HepG2 (cell line): ENCODE results near the gene NGRN. TPM values are rescaled to one million over a fixed set of nuclear protein-coding genes. Genes with fewer than 3 reads are reported as not detected.

ENCODE experiments used
- AKAP8 ChIP-seq: sonication (generic); formaldehyde crosslinking; IDR thresholded peaks from 2 replicates; pipeline ENCODE4 v1.5.1; 2020; ENCODE audit warnings: mild to moderate bottlenecking, missing genetic modification reagents
- ATF1 ChIP-seq: IDR thresholded peaks from 2 replicates; pipeline ENCODE4 v1.6.1; 2016; ENCODE audit warnings: mild to moderate bottlenecking, control low read depth
- BHLHE40 ChIP-seq: IDR thresholded peaks from 2 replicates; pipeline ENCODE4 v1.6.1; 2011; ENCODE audit warnings: low read length, improper control_type of control experiment
- ELF1 ChIP-seq: sonication (generic); formaldehyde crosslinking; IDR thresholded peaks from 2 replicates; pipeline ENCODE4 v1.4.0; 2020; ENCODE audit warnings: missing genetic modification reagents
- HMG20B ChIP-seq: conservative IDR thresholded peaks from 2 replicates; pipeline ENCODE4 v1.6.1; 2016; ENCODE audit warnings: missing genetic modification reagents, missing compliant biosample characterization
- HMGA1 ChIP-seq: sonication (generic); formaldehyde crosslinking; conservative IDR thresholded peaks from 2 replicates; pipeline ENCODE4 v1.4.0; 2020; ENCODE audit warnings: missing genetic modification reagents
- ISX ChIP-seq: sonication (generic); formaldehyde crosslinking; conservative IDR thresholded peaks from 2 replicates; pipeline ENCODE4 v1.5.0; 2020; ENCODE audit warnings: missing genetic modification reagents
- NONO ChIP-seq, 2 experiments: fragments of 450-650 bp in 1 of 2; sonication (generic) in 1 of 2; formaldehyde crosslinking in 1 of 2; IDR thresholded peaks in 1 of 2; conservative IDR thresholded peaks in 1 of 2; 2 replicates each; pipeline versions ENCODE4 v1.6.1 to v1.8.0; 2017 to 2022; ENCODE audit warnings: mild to moderate bottlenecking in 1 of 2, missing genetic modification reagents in 1 of 2, moderate library complexity in 1 of 2
- TARDBP ChIP-seq: sonication (generic); formaldehyde crosslinking; IDR thresholded peaks from 2 replicates; pipeline ENCODE4 v1.8.0; 2022; ENCODE audit warnings: mild to moderate bottlenecking, missing genetic modification reagents
- TOE1 ChIP-seq: sonication (generic); formaldehyde crosslinking; IDR thresholded peaks from 2 replicates; pipeline ENCODE4 v1.4.0; 2020; ENCODE audit warnings: mild to moderate bottlenecking, missing genetic modification reagents
- YEATS2 ChIP-seq: sonication (generic); formaldehyde crosslinking; IDR thresholded peaks from 2 replicates; pipeline ENCODE4 v1.4.0; 2020; ENCODE audit warnings: missing genetic modification reagents, borderline replicate concordance
- ZNF251 ChIP-seq: sonication (generic); formaldehyde crosslinking; IDR thresholded peaks from 2 replicates; pipeline ENCODE4 v1.9.0; 2021; ENCODE audit warnings: mild to moderate bottlenecking, missing genetic modification reagents
- polyA plus RNA-seq, 8 experiments: library from polyadenylated mRNA; depleted of rRNA in 3 of 8; stranded (reverse) in 7 of 8; unstranded in 1 of 8; fragments of >200 nt; fragmentation: Illumina TruSeq in 4 of 8; extraction: Trizol in 4 of 8; gene quantifications; 2 replicates each; pipeline versions ENCODE4 v1.2.1 to v1.2.3, GENCODE V29; 2011 to 2016; ENCODE audit warnings: low read depth in 4 of 8, missing spikeins in 1 of 8, mixed read lengths in 1 of 8; ENCODE audit not compliant: insufficient read depth in 1 of 8
- total RNA-seq, 5 experiments: library from RNA; depleted of rRNA; stranded (reverse); fragments of >200 nt; fragmentation: Illumina TruSeq; extraction: Trizol; gene quantifications; 2 replicates each; pipeline ENCODE4 v1.2.3, GENCODE V29; 2016; ENCODE audit warnings: low read depth in 1 of 5
- TF ChIP-seq, protein P1 (sequence below), 2 experiments: fragments of 450-650 bp in 1 of 2; sonication (generic) in 1 of 2; formaldehyde crosslinking in 1 of 2; IDR thresholded peaks; 2 replicates each; pipeline versions ENCODE4 v1.6.1 to v1.8.0; 2016 to 2022; ENCODE audit warnings: antibody characterized with exemption in 1 of 2, mild to moderate bottlenecking in 1 of 2, missing genetic modification reagents in 1 of 2
- TF ChIP-seq, protein P2 (sequence below): fragments of 450-650 bp; IDR thresholded peaks from 2 replicates; pipeline ENCODE4 v1.6.1; 2017; ENCODE audit warnings: mild to moderate bottlenecking
- TF ChIP-seq, protein P3 (sequence below): sonication (generic); formaldehyde crosslinking; IDR thresholded peaks from 2 replicates; pipeline ENCODE4 v1.5.1; 2020; ENCODE audit warnings: missing genetic modification reagents, mild to moderate bottlenecking, borderline replicate concordance
- TF ChIP-seq, protein P4 (sequence below): sonication (generic); formaldehyde crosslinking; IDR thresholded peaks from 2 replicates; pipeline ENCODE4 v1.4.0; 2020; ENCODE audit warnings: missing genetic modification reagents

NGRN gene
- total and polyA plus RNA-seq, 2 of the 13 experiments (the other 11 are each of a cell fraction or from before 2014, with no cell fraction given) = 39.8 to 63.7 TPM

DNA sequence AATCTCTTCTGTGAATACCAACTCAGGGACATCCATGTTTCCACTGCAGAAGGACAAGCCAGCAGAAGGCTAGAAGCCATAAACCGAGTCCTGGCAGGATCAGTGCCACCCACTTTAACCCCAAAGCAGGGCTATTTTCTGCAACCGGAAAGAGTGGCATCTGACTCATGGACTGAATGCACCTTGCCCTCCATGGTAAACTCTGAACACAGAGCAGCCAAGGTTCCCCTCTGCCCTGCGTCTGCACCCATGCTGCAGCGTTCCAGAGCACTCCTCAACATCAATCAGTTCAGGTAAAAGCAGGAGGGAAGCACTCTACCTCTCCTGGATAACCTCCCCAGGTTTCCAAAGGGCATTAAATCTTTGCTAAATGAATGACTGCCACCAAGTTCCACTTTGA is 801 bp upstream of the NGRN start (continued):
- TF ChIP-seq, protein P1, sequence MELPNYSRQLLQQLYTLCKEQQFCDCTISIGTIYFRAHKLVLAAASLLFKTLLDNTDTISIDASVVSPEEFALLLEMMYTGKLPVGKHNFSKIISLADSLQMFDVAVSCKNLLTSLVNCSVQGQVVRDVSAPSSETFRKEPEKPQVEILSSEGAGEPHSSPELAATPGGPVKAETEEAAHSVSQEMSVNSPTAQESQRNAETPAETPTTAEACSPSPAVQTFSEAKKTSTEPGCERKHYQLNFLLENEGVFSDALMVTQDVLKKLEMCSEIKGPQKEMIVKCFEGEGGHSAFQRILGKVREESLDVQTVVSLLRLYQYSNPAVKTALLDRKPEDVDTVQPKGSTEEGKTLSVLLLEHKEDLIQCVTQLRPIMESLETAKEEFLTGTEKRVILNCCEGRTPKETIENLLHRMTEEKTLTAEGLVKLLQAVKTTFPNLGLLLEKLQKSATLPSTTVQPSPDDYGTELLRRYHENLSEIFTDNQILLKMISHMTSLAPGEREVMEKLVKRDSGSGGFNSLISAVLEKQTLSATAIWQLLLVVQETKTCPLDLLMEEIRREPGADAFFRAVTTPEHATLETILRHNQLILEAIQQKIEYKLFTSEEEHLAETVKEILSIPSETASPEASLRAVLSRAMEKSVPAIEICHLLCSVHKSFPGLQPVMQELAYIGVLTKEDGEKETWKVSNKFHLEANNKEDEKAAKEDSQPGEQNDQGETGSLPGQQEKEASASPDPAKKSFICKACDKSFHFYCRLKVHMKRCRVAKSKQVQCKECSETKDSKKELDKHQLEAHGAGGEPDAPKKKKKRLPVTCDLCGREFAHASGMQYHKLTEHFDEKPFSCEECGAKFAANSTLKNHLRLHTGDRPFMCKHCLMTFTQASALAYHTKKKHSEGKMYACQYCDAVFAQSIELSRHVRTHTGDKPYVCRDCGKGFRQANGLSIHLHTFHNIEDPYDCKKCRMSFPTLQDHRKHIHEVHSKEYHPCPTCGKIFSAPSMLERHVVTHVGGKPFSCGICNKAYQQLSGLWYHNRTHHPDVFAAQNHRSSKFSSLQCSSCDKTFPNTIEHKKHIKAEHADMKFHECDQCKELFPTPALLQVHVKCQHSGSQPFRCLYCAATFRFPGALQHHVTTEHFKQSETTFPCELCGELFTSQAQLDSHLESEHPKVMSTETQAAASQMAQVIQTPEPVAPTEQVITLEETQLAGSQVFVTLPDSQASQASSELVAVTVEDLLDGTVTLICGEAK (IDR thresholded peaks at IDR 0.05) = no peak
- TF ChIP-seq, protein P1 (CRISPR knock-in tag; IDR thresholded peaks at IDR 0.05) = no peak
- TF ChIP-seq, protein P2, sequence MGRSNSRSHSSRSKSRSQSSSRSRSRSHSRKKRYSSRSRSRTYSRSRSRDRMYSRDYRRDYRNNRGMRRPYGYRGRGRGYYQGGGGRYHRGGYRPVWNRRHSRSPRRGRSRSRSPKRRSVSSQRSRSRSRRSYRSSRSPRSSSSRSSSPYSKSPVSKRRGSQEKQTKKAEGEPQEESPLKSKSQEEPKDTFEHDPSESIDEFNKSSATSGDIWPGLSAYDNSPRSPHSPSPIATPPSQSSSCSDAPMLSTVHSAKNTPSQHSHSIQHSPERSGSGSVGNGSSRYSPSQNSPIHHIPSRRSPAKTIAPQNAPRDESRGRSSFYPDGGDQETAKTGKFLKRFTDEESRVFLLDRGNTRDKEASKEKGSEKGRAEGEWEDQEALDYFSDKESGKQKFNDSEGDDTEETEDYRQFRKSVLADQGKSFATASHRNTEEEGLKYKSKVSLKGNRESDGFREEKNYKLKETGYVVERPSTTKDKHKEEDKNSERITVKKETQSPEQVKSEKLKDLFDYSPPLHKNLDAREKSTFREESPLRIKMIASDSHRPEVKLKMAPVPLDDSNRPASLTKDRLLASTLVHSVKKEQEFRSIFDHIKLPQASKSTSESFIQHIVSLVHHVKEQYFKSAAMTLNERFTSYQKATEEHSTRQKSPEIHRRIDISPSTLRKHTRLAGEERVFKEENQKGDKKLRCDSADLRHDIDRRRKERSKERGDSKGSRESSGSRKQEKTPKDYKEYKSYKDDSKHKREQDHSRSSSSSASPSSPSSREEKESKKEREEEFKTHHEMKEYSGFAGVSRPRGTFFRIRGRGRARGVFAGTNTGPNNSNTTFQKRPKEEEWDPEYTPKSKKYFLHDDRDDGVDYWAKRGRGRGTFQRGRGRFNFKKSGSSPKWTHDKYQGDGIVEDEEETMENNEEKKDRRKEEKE = no peak
- TF ChIP-seq ZNF251 (CRISPR knock-in tag) (no peak), HMGA1 (CRISPR knock-in tag) (no peak), NONO (IDR thresholded peaks at IDR 0.05) (no peak), NONO (CRISPR knock-in tag; conservative IDR thresholded peaks at IDR 0.05) (no peak), ISX (no peak), ATF1 (CRISPR knock-in tag) (no peak), HMG20B (no peak), BHLHE40 (no peak), ELF1 (CRISPR knock-in tag) (no peak), TARDBP (CRISPR knock-in tag) (no peak), AKAP8 (no peak), TOE1 (no peak), YEATS2 (CRISPR knock-in tag) (no peak)
- TF ChIP-seq, protein P3, sequence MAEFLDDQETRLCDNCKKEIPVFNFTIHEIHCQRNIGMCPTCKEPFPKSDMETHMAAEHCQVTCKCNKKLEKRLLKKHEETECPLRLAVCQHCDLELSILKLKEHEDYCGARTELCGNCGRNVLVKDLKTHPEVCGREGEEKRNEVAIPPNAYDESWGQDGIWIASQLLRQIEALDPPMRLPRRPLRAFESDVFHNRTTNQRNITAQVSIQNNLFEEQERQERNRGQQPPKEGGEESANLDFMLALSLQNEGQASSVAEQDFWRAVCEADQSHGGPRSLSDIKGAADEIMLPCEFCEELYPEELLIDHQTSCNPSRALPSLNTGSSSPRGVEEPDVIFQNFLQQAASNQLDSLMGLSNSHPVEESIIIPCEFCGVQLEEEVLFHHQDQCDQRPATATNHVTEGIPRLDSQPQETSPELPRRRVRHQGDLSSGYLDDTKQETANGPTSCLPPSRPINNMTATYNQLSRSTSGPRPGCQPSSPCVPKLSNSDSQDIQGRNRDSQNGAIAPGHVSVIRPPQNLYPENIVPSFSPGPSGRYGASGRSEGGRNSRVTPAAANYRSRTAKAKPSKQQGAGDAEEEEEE (CRISPR knock-in tag) = no peak
- TF ChIP-seq, protein P4, sequence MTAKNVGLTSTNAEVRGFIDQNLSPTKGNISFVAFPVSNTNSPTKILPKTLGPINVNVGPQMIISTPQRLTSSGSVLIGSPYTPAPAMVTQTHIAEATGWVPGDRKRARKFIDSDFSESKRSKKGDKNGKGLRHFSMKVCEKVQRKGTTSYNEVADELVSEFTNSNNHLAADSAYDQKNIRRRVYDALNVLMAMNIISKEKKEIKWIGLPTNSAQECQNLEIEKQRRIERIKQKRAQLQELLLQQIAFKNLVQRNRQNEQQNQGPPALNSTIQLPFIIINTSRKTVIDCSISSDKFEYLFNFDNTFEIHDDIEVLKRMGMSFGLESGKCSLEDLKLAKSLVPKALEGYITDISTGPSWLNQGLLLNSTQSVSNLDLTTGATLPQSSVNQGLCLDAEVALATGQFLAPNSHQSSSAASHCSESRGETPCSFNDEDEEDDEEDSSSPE = no peak
